GM12892 (cell line): Measurements from ENCODE around the gene NAA16.
"Not testable (repeated sequence)": the region's sequence is repeated elsewhere in the genome, so short reads cannot be mapped to it uniquely, and the experiment has no call there.

Experiments
- DNase-seq: peaks from one replicate; pipeline ENCODE4 v3.0.0; 2011; ENCODE audit not compliant: insufficient read length
- FAIRE-seq: peaks from 2 replicates; lab custom pipeline; 2011; peaks lifted over from hg19 to GRCh38; lab: Jason Lieb, UNC
- POLR2A ChIP-seq: IDR thresholded peaks from 2 replicates; pipeline ENCODE4 v1.6.1; 2011; ENCODE audit warnings: low read depth, low read length, control low read depth
- POLR2AphosphoS5 ChIP-seq: IDR thresholded peaks from 2 replicates; pipeline ENCODE4 v1.6.1; 2011; ENCODE audit warnings: low read depth, low read length, control low read depth
- TAF1 ChIP-seq: IDR thresholded peaks from 2 replicates; pipeline ENCODE4 v1.6.1; 2011; ENCODE audit warnings: low read depth, mild to moderate bottlenecking, control low read depth, low read length, borderline replicate concordance

The NAA16 gene

DNA sequence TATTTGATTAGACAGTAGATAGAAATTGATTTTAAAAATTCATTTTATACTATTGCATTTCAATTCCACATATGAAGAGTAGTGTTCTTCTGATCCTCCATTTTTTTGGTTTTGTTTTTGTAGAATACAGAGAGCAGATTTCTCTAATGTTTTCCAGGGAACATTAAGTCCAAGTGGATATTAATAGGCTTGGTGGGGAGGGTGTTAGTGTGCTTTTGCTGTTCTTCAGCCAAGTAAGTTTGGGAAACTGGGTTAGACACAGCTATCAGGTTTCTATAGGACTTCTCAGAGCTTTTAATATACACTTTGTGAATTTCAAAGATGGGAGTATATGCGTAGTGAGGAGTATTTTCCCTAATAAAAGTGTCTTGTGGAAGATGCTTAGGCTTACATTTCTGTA is 21.8 kb downstream of the NAA16 start:
- TF ChIP-seq TAF1 (no peak), POLR2A (no peak), POLR2AphosphoS5 (no peak)
- FAIRE-seq (no peak), DNase-seq (no peak)

DNA sequence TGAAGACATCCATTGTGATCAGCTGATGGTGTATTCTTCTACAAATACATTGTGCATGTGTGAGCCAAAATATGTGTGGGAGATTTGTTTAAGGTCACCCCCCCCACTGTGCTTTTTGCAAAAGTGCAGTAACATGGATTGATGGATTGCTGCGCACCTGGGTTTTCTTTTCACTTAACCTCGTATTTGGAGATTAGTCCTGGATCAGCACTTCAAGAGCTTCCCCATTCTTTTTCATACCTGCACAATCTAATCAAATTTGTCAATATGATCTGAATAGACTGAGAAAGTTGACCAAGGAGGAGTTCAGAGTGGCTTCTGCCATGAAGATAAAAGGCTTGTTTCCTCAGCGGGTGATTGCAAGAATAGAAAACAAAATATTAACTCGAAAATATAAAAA is 23.7 kb downstream of the NAA16 start:
- FAIRE-seq, result no peak
- DNase-seq, result no peak
- TF ChIP-seq POLR2A (no peak), POLR2AphosphoS5 (no peak), TAF1 (no peak)

DNA sequence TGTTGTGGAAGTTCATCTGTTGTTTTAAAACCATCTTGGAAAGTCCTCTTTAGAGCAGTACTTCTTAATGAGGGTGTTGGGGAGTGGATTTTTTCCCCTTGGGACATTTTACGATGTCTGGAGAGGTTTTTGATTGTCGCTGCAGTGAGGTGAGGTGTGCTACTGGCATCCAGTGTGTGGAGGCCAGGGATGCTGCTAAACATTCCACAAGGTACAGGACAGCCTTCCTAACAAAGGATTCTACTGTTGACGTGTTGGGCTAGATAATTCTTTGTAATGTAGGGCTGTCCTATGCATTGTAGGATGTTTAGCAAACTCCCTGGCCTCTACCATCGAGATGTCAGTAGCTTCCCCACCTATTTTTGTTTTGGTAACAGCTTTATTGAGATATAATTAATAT is 33.3 kb downstream of the NAA16 start:
- FAIRE-seq, result no peak
- TF ChIP-seq POLR2A, result no peak
- no peak for TF ChIP-seq POLR2AphosphoS5
- TF ChIP-seq TAF1, result no peak

DNA sequence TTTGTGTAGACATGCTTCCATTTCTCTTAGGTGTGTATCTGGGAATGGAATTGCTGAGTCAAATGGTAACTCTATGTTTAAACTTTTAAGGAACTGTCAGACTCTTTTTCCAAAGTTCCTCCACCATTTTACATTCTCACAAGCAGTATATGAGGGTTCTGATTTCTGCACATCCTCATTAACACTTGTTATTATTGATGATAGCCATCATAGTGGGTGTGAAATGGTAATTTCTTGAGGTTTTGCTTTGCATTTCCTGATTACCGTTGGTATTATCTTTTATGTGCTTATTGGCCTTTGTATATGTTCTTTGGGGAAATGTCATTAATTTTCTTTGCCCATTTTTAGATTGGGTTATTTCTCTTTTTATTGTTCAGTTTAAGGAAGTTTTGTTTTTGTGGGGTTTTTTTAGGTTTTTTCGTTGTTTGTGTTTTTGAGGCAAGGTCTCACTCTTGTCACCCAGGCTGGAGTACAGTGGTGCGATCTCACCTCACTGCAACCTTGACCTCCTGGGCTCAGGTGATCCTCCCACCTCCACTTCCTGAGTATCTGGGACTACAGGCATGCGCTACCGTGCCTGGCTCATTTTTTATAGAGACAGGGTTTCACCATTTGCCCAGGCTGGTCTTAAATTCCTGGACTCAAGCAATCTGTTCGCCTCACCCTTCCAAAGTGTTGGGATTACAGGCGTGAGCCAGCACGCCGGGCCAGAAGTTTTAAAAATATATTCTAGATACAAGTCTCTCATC is 34.3 kb downstream of the NAA16 start:
- FAIRE-seq (no peak), DNase-seq (no peak)

More for the DNA sequence above, 33.3 kb downstream of the NAA16 start:
- DNase-seq, result no peak

DNA sequence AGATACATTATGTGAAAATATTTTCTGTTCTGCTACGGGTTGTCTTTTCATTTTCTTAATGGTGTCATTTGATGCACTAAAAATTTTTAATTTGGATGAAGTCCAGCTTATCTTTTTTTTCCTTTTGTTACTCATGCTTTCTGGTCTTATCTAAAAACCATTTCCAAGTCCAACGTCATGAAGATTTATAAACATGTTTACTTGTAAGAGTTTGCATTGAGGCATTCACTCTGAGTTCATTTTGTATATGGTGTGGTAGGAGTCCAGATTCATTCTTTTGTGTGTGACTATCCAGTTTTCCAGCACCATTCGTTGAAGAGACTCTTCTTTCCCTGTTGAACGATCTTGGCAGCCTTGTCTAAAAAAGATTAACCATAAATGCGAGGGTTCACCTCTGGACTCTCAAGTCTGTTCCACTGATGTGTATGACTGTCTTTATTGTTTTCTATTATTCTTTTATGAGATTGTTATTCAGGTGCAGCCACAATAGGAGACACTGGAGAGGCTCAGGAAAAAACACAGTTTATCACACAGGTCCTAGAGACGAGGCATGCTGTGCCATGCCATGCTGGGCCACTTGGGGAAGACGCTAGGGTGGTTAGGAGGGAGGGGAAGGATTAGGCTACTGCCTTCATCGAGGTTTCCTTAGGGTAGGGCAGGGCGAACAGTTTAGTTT is 35.0 kb downstream of the NAA16 start:
- no peak for FAIRE-seq
- TF ChIP-seq POLR2AphosphoS5, result no peak
- TF ChIP-seq POLR2A, result no peak
- TF ChIP-seq TAF1, result no peak
- DNase-seq, result no peak

More for the DNA sequence above, 34.3 kb downstream of the NAA16 start:
- TF ChIP-seq POLR2A (no peak), POLR2AphosphoS5 (no peak), TAF1 (no peak)

DNA sequence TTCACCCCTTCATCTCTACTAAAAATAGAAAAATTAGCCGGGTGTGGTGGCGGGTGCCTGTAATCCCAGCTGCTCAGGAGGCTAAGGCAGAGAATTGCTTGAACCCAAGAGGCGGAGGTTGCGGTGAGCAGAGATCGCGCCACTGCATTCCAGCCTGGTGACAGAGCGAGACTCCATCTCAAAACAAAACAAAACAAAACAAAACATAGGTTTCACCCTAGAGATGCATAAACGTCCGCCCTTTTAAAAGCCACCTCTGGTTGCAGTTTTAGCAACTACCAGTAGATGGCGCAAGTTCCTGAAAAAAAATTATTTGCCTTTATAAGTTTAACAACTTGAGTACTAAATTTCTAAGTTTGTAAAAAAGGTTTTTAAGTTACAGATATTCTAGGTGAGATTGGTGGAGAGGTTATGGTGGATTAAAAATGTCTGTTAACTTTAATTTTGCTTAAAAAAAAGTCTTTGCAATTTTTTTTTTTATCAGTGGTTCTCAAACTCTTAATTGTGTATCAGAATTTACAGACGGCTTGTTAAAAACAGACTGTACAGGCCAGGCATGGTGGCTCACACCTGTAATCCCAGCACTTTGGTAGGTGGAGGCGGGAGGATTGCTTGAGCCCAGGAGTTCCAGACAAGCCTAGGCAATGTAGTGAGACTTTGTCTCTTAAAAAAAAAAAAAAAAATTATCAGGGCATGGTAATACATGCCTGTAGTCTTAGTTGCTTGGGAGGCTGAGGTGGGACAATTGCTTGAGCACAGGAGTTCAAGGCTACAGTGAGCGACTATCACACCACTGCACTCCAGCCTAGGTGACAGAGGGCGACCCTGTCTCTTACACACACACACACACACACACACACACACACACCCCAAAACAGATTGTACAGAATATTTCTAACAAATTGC is 42.1 kb downstream of the NAA16 start:
- FAIRE-seq, result no peak

DNA sequence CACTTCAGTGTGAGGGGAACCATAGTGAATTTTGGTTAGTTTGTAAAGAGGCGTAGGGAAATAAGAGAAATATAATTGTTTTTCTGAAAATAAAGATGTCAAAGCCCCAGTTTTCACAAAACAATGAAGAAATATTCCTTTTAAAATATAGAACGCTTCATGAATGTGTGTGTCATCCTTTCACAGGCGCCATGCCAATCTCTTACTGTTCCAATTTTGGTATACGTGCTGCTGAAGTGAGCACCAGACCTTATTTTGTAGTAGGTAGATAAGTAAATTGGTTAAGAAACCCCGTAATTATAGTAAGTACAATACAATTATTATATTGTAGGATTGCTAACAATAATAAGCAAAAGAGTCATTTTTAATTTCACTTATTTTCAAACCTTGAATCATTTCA is 43.3 kb downstream of the NAA16 start:
- no peak for TF ChIP-seq POLR2AphosphoS5
- TF ChIP-seq TAF1, result no peak
- TF ChIP-seq POLR2A, result no peak
- FAIRE-seq (no peak), DNase-seq (no peak)

More for the DNA sequence above, 42.1 kb downstream of the NAA16 start:
- DNase-seq, result peak; percentile 5
- TF ChIP-seq POLR2A (no peak), POLR2AphosphoS5 (no peak), TAF1 (no peak)

DNA sequence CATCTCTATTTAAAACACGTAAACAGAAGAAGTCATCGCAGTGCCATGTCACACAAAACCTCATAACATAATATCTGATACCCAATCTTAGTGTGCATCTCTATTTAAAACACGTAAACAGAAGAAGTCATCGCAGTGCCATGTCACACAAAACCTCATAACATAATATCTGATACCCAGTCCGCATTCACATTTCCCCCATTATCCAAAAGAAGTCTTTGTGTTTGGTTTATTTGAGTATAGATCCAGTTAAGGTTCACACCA is 45.2 kb downstream of the NAA16 start:
- DNase-seq, FAIRE-seq: not testable (repeated sequence)

DNA sequence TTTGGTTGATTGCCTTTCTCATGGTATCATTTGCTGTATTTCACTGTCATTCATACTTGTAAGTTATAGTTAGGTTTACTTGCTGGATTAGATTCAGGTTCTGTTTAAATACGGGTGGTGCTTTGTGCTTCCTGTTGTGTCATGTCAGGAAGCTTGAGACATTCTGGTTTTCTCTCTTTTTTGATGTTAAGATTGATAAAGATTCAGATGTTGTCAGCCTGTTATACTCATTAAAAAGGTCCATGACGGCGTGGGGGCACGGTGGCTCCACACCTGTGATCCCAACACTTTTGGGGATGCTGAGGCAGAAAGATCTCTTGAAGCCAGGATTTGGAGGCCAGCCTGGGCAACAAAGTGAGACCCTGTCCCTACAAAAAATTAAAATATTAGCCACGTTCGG is 45.7 kb downstream of the NAA16 start:
- no peak for TF ChIP-seq POLR2A
- TF ChIP-seq POLR2AphosphoS5, result no peak
- TF ChIP-seq TAF1, result no peak
- FAIRE-seq (no peak), DNase-seq (no peak)

DNA sequence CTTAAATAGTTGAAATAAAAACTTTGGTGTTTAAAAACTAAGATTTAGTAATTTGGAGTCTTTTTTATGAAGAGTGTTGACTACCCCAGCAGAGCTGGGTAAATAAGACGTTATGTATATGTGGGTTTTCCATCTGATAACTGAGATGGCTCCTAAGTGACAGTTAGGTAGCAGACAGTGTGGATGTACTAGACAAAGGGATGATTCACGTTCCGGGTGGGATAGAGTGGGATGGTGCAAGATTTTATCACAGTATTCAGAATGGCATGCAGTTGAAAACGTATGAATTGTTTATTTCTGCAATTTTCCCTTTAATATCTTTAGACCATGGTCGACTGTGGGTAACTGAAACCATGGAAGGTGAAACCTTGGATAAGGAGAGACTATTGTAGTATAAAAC is 50.4 kb downstream of the NAA16 start:
- DNase-seq (no peak), FAIRE-seq (no peak)
- TF ChIP-seq TAF1 (no peak), POLR2AphosphoS5 (no peak), POLR2A (no peak)

DNA sequence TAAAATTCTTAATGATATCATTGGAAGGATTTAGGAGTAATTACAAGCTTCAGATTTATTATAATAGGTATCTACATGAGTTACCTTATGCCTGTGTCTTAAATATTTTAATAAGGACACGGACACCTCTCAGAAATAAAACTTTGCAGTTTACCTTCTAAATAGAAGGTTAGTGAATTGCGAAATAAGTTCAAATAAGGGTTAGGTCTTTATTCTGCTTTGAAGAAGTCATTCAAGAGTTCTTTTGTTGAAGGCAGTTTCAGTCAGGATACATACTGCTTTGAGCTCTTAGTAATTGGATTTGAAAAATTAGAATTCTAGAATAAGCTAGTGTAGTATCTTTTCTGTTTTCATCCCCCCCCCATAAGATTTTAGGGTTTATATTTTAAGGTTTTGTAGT is 53.0 kb downstream of the NAA16 start:
- no peak for DNase-seq
- no peak for FAIRE-seq
- TF ChIP-seq POLR2AphosphoS5, result no peak
- TF ChIP-seq POLR2A, result no peak
- no peak for TF ChIP-seq TAF1
